ENCODE results near the gene TRIM74. TPM values are rescaled to one million over a fixed set of nuclear protein-coding genes. Genes with fewer than 3 reads are reported as not detected.

Gene TRIM74
- total RNA-seq, 2 experiments from 2014 or later = 4.1 to 4.4 TPM

GRCh38 chr7:72925546-72926120, 43.6 kb downstream of the TRIM74 start:
- Histone ChIP-seq H3K27ac (ENCODE audit: low read depth in 1 of 2, low read length in 2 of 2) (peak overlapping the region; percentile 85 to 92), H3K27me3 (ENCODE audit: control insufficient read depth in 1 of 2, insufficient read depth in 2 of 2, low read length in 2 of 2) (no peaks in the 10 kb centered on the region), H3K4me3 (ENCODE audit: low read length) (peak overlapping the region; percentile 91), H3K36me3 (ENCODE audit: insufficient read depth, low read length) (peaks cover 45% of the 10 kb centered on the region), H3K4me1 (ENCODE audit: insufficient read depth, low read length) (peaks cover 17% of the 10 kb centered on the region), H3K9me3 (ENCODE audit: control insufficient read depth in 1 of 2, insufficient read depth in 1 of 2, low read length in 2 of 2) (no peaks in the 10 kb centered on the region)
- peak overlapping the region; percentile 91 for H3K27ac Mint-ChIP-seq
- peaks cover 60% of the 10 kb centered on the region for H3K36me3 Mint-ChIP-seq (ENCODE audit: low read depth)
- H3K9me3 Mint-ChIP-seq = no peaks in the 10 kb centered on the region
- TF ChIP-seq CTCF (IDR thresholded peaks at IDR 0.05) = no peak
- ChIA-PET POLR2A (no interaction called here), CTCF (interaction anchor here (1.0 kb wide), 1 partner anchor 10 kb away, joined by 4 read pairs; no protein-coding TSS in a partner anchor)
- H3K4me1 Mint-ChIP-seq (ENCODE audit: low read depth) = peaks cover 38% of the 10 kb centered on the region
- no peaks in the 10 kb centered on the region for H3K27me3 Mint-ChIP-seq
- ATAC-seq (ENCODE audit: poor library complexity) (no peak), DNase-seq (peak in 1 of 14 experiments; percentile 1)
- H3K4me3 Mint-ChIP-seq = peak overlapping the region; percentile 99
- intact Hi-C loops (cut with DNase I, micrococcal nuclease) = loop anchor here in 1 of 2 experiments (10.0 kb wide), 1 partner anchor 529 kb away; no protein-coding TSS in a partner anchor

GRCh38 chr7:72924733-72925545, 44.3 kb downstream of the TRIM74 start, which contains the start of gene POM121:
TSS of gene POM121 (plus strand) at chr7:72925095. CDS start at chr7:72925122, 27 bp downstream.
- Histone ChIP-seq H3K4me1 (ENCODE audit: insufficient read depth, low read length) (peaks cover 17% of the 10 kb centered on the region), H3K9me3 (ENCODE audit: control insufficient read depth in 1 of 2, insufficient read depth in 1 of 2, low read length in 2 of 2) (no peaks in the 10 kb centered on the region), H3K4me3 (ENCODE audit: low read length) (peak within 1 kb of the TSS; percentile 91), H3K27ac (ENCODE audit: low read depth in 1 of 2, low read length in 2 of 2) (peak within 1 kb of the TSS; percentile 92 to 96), H3K27me3 (ENCODE audit: control insufficient read depth in 1 of 2, insufficient read depth in 2 of 2, low read length in 2 of 2) (no peaks in the 10 kb centered on the region), H3K36me3 (ENCODE audit: insufficient read depth, low read length) (peaks cover 40% of the 10 kb centered on the region)
- Mint-ChIP-seq H3K36me3 (ENCODE audit: low read depth) (peaks cover 55% of the 10 kb centered on the region), H3K4me1 (ENCODE audit: low read depth) (peaks cover 34% of the 10 kb centered on the region), H3K9me3 (no peaks in the 10 kb centered on the region), H3K27me3 (no peaks in the 10 kb centered on the region), H3K4me3 (peak within 1 kb of the TSS; percentile 99), H3K27ac (peak within 1 kb of the TSS; percentile 91)
- no peak for TF ChIP-seq CTCF (IDR thresholded peaks at IDR 0.05)
- ChIA-PET CTCF (no interaction called here), POLR2A (no interaction called here)
- ATAC-seq (ENCODE audit: poor library complexity) (peak; percentile 94), DNase-seq (peak; percentile 72 to 95 (median 81))
- intact Hi-C loops (cut with DNase I, micrococcal nuclease) = loop anchor here in 1 of 2 experiments (10.0 kb wide), 1 partner anchor 530 kb away; no protein-coding TSS in a partner anchor

GRCh38 chr7:72924386-72924732, 44.9 kb downstream of the TRIM74 start:
- POLR2A ChIA-PET = no interaction called here
- no peak for TF ChIP-seq CTCF (IDR thresholded peaks at IDR 0.05)
- intact Hi-C loops (cut with DNase I, micrococcal nuclease) = loop anchor here in 1 of 2 experiments (10.0 kb wide), 1 partner anchor 530 kb away; no protein-coding TSS in a partner anchor
- no peaks in the 10 kb centered on the region for H3K27me3 ChIP-seq (ENCODE audit: control insufficient read depth in 1 of 2, insufficient read depth in 2 of 2, low read length in 2 of 2)
- Mint-ChIP-seq H3K36me3 (ENCODE audit: low read depth) (peaks cover 55% of the 10 kb centered on the region), H3K27ac (peak overlapping the region; percentile 91), H3K4me3 (peak overlapping the region; percentile 97), H3K9me3 (no peaks in the 10 kb centered on the region), H3K27me3 (no peaks in the 10 kb centered on the region), H3K4me1 (ENCODE audit: low read depth) (peaks cover 34% of the 10 kb centered on the region)
- CTCF ChIA-PET = no interaction called here
- DNase-seq (no peak), ATAC-seq (ENCODE audit: poor library complexity) (no peak)
- H3K9me3 ChIP-seq (ENCODE audit: control insufficient read depth in 1 of 2, insufficient read depth in 1 of 2, low read length in 2 of 2) = no peaks in the 10 kb centered on the region
- H3K27ac ChIP-seq (ENCODE audit: low read depth in 1 of 2, low read length in 2 of 2) = peak overlapping the region; percentile 92 to 96
- peaks cover 35% of the 10 kb centered on the region for H3K36me3 ChIP-seq (ENCODE audit: insufficient read depth, low read length)
- H3K4me1 ChIP-seq (ENCODE audit: insufficient read depth, low read length) = peaks cover 17% of the 10 kb centered on the region
- H3K4me3 ChIP-seq (ENCODE audit: low read length) = peak overlapping the region; percentile 91
